Neural cell (in vitro differentiated cells): ENCODE results near the gene BRSK2. TPM values are rescaled to one million over a fixed set of nuclear protein-coding genes. Genes with fewer than 3 reads are reported as not detected.

Experiments used
- H2AFZ ChIP-seq: fragments of 200-600, 300-800 bp; sonication (generic), shearing (Covaris generic); 2 replicates; pipeline ENCODE4 v1.6.0; 2014; ENCODE audit warnings: low read depth, mild to moderate bottlenecking, antibody characterized with exemption, low read length, moderate library complexity
- H3F3A ChIP-seq: fragments of 200-600 bp; shearing (Covaris generic); 2 replicates; pipeline ENCODE4 v1.6.1; 2016; ENCODE audit warnings: mild to moderate bottlenecking, moderate library complexity, mixed read lengths, antibody characterized with exemption, low read length; ENCODE audit not compliant: insufficient read depth, poor library complexity, severe bottlenecking
- H3K27ac ChIP-seq: fragments of 200-600, 300-800 bp; sonication (generic), shearing (Covaris generic); 2 replicates; pipeline ENCODE4 v1.5.1; 2014; ENCODE audit warnings: mild to moderate bottlenecking, low read length, moderate library complexity
- H3K27me3 ChIP-seq: fragments of 300-800, 200-600 bp; sonication (generic), shearing (Covaris generic); 2 replicates; pipeline ENCODE4 v1.6.0; 2014; ENCODE audit warnings: mild to moderate bottlenecking, low read depth, low read length, moderate library complexity; ENCODE audit not compliant: insufficient read depth
- H3K36me3 ChIP-seq: fragments of 300-800, 200-600 bp; sonication (generic), shearing (Covaris generic); 2 replicates; pipeline ENCODE4 v1.5.1; 2014; ENCODE audit warnings: mild to moderate bottlenecking, antibody characterized with exemption, low read length, moderate library complexity; ENCODE audit not compliant: insufficient read depth
- H3K4me2 ChIP-seq: fragments of 300-800, 200-600 bp; sonication (generic), shearing (Covaris generic); 2 replicates; pipeline ENCODE4 v1.6.0; 2014; ENCODE audit warnings: mild to moderate bottlenecking, low read length
- H3K4me3 ChIP-seq: fragments of 300-800, 200-600 bp; sonication (generic), shearing (Covaris generic); 2 replicates; pipeline ENCODE4 v1.5.1; 2014; ENCODE audit warnings: mild to moderate bottlenecking, low read length, moderate library complexity
- H3K79me2 ChIP-seq: fragments of 200-600 bp; shearing (Covaris generic); replicated peaks from 2 replicates; pipeline ENCODE4 v1.6.0; 2014; ENCODE audit warnings: mild to moderate bottlenecking, low read length, moderate library complexity; ENCODE audit not compliant: insufficient read depth
- H3K9ac ChIP-seq: fragments of 300-800, 200-600 bp; sonication (generic), shearing (Covaris generic); 2 replicates; pipeline ENCODE4 v1.6.1; 2016; ENCODE audit warnings: mild to moderate bottlenecking, low read length, mixed read lengths
- H3K9me2 ChIP-seq: fragments of 200-600 bp; shearing (Covaris generic); 2 replicates; pipeline ENCODE4 v1.6.1; 2016; ENCODE audit warnings: mild to moderate bottlenecking, low read length, mixed read lengths; ENCODE audit not compliant: insufficient read depth
- H3K9me3 ChIP-seq: fragments of 200-600, 300-800 bp; sonication (generic), shearing (Covaris generic); 2 replicates; pipeline ENCODE4 v1.6.1; 2016; ENCODE audit warnings: mild to moderate bottlenecking, mixed run types, low read length, moderate library complexity, mixed read lengths
- H4K20me1 ChIP-seq: fragments of 200-600 bp; shearing (Covaris generic); 2 replicates; pipeline ENCODE4 v1.6.1; 2016; ENCODE audit warnings: mild to moderate bottlenecking, mixed run types; ENCODE audit not compliant: insufficient read depth
- CTCF ChIP-seq: fragments of 450-650 bp; IDR thresholded peaks from 2 replicates; pipeline ENCODE4 v1.5.1; 2014; ENCODE audit warnings: antibody characterized with exemption, mild to moderate bottlenecking, moderate library complexity; ENCODE audit not compliant: poor library complexity, severe bottlenecking
- EP300 ChIP-seq: fragments of 450-650 bp; conservative IDR thresholded peaks from 2 replicates; pipeline ENCODE4 v1.6.1; 2014; ENCODE audit warnings: antibody characterized with exemption, mild to moderate bottlenecking, moderate library complexity; ENCODE audit not compliant: poor library complexity, severe bottlenecking
- EZH2 ChIP-seq: fragments of 200-600, 300-800 bp; shearing (Covaris generic), sonication (generic); IDR thresholded peaks from 2 replicates; pipeline ENCODE4 v1.6.1; 2014; ENCODE audit warnings: antibody characterized with exemption, low read length, borderline replicate concordance, mild to moderate bottlenecking; ENCODE audit not compliant: insufficient read depth, poor library complexity, severe bottlenecking
- MXI1 ChIP-seq: fragments of 450-650 bp; conservative IDR thresholded peaks from 2 replicates; pipeline ENCODE4 v1.6.1; 2014; ENCODE audit warnings: antibody characterized with exemption, mild to moderate bottlenecking; ENCODE audit not compliant: poor library complexity, severe bottlenecking
- POLR2AphosphoS5 ChIP-seq: IDR thresholded peaks from 2 replicates; pipeline ENCODE4 v1.6.1; 2012
- RAD21 ChIP-seq: fragments of 450-650 bp; conservative IDR thresholded peaks from 2 replicates; pipeline ENCODE4 v1.6.1; 2014; ENCODE audit warnings: antibody characterized with exemption, mild to moderate bottlenecking, moderate library complexity
- REST ChIP-seq: IDR thresholded peaks from 2 replicates; pipeline ENCODE4 v1.6.1; 2012; ENCODE audit warnings: borderline replicate concordance
- SMC3 ChIP-seq: fragments of 450-650 bp; conservative IDR thresholded peaks from 2 replicates; pipeline ENCODE4 v1.6.1; 2014; ENCODE audit warnings: antibody characterized with exemption, mild to moderate bottlenecking, moderate library complexity; ENCODE audit not compliant: poor library complexity
- TAF1 ChIP-seq: IDR thresholded peaks from 2 replicates; pipeline ENCODE4 v1.6.1; 2012; ENCODE audit warnings: low read depth
- polyA plus RNA-seq: library from polyadenylated mRNA; depleted of rRNA; stranded (reverse); fragments of >200 nt; gene quantifications from 2 replicates; pipeline ENCODE4 v1.2.3, GENCODE V29; 2014

Gene BRSK2
- polyA plus RNA-seq, 1 donor from 2014 or later: 47.5 TPM

- Histone ChIP-seq H3K4me2 (no peak overlapping the region), H3K27ac (no peak overlapping the region), H2AFZ (no peak overlapping the region), H3K27me3 (no peaks in the 10 kb centered on the region), H3K9ac (no peak overlapping the region), H3K4me3 (no peak overlapping the region), H4K20me1 (peaks cover 50% of the 10 kb centered on the region), H3K36me3 (no peaks in the 10 kb centered on the region), H3F3A (no peaks in the 10 kb centered on the region), H3K9me3 (no peaks in the 10 kb centered on the region), H3K79me2 (peaks cover 40% of the 10 kb centered on the region), H3K9me2 (no peaks in the 10 kb centered on the region)
- no peak for TF ChIP-seq SMC3
- TF ChIP-seq RAD21: no peak
- no peak for TF ChIP-seq EZH2
- no peak for TF ChIP-seq REST
- no peak for TF ChIP-seq CTCF
- TF ChIP-seq TAF1: no peak
- TF ChIP-seq POLR2AphosphoS5: no peak
- no peak for TF ChIP-seq MXI1
- TF ChIP-seq EP300: no peak
Measured at GRCh38 chr11:1404461-1405185, 14.9 kb downstream of the BRSK2 start.

GRCh38 chr11:1405186-1406020 lies 15.7 kb downstream of the BRSK2 start:
- H3K4me2 ChIP-seq: no peak overlapping the region

More at GRCh38 chr11:1405186-1406020, 15.7 kb downstream of the BRSK2 start:
- Histone ChIP-seq H3K36me3 (no peaks in the 10 kb centered on the region), H2AFZ (no peak overlapping the region), H3K9ac (no peak overlapping the region), H3K79me2 (peaks cover 33% of the 10 kb centered on the region), H3K9me3 (no peaks in the 10 kb centered on the region), H3K27me3 (no peaks in the 10 kb centered on the region), H3F3A (no peaks in the 10 kb centered on the region), H3K9me2 (no peaks in the 10 kb centered on the region), H3K4me3 (no peak overlapping the region), H4K20me1 (peaks cover 42% of the 10 kb centered on the region), H3K27ac (no peak overlapping the region)
- TF ChIP-seq TAF1 (no peak), REST (no peak), EZH2 (no peak), CTCF (no peak), EP300 (no peak), SMC3 (no peak), POLR2AphosphoS5 (no peak), RAD21 (no peak), MXI1 (no peak)
